ENCODE results near the gene NCAN.
"Not testable (repeated sequence)": the region's sequence is repeated elsewhere in the genome, so short reads cannot be mapped to it uniquely, and the experiment has no call there.

NCAN gene

GRCh38 chr19:19193926-19194325 lies 17.8 kb upstream of the NCAN start:
- no peak for DNase-seq (ENCODE audit: low read depth, low spot score)

DNA sequence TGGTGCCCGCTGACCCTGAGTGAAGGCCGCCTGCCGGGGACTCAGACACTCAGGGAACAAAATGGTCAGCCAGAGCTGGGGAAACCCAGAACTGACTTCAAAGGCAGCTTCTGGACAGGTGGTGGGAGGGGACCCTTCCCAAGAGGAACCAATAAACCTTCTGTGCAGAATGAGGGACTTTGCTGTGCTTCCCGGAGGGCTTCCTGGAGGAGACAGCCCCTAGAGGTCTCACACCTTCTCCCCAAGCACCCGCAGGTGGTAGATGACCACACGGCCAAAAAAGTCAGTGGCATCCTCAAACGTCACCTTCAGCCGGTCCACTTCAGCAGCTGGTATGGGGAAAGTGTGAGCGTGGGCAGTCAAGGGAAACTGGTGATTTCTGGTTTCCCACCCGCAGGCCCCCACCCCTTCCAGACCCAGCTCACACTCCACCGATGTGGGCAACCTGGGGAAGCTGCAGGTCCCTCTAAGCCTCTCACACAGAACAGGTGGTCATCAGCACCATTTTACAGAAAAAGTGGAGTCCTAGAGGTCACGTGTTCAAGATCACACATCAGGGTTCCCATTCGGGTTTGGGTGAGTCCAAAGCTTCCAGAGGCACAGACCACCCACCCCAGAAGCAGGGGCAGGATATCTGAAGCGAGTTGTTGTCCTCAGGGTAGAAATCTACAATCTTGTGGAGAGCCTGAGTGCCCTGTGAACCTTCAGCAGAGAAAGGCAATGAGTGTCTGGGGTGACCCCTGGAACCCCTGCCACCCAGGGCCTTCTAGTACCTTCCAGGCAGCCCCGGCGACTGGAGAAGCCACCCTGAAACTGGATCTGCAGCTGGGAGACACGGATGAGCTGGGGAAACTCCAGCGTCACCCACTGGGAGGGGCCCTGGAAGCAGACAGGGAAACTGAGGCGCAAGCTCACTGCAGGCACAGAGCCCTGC lies 9.8 kb upstream of the NCAN start:
- DNase-seq (ENCODE audit: low read depth, low spot score), result no peak

DNA sequence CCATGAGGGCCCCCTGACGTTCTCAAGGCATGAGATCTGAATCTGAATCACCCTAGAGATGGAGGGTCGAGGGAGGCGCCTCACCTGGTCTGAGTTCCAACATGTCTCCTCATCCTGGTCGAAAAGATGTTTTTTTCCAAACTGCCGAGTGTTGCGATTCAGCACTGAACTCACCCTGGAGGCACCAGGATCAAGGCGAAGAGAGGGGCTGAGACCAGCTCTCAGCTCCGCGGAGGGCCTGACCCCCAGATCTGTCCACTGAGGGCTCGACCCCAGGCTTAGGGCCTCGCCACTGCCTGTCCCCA lies 9.1 kb upstream of the NCAN start:
- DNase-seq (ENCODE audit: low read depth, low spot score), result peak; percentile 37

DNA sequence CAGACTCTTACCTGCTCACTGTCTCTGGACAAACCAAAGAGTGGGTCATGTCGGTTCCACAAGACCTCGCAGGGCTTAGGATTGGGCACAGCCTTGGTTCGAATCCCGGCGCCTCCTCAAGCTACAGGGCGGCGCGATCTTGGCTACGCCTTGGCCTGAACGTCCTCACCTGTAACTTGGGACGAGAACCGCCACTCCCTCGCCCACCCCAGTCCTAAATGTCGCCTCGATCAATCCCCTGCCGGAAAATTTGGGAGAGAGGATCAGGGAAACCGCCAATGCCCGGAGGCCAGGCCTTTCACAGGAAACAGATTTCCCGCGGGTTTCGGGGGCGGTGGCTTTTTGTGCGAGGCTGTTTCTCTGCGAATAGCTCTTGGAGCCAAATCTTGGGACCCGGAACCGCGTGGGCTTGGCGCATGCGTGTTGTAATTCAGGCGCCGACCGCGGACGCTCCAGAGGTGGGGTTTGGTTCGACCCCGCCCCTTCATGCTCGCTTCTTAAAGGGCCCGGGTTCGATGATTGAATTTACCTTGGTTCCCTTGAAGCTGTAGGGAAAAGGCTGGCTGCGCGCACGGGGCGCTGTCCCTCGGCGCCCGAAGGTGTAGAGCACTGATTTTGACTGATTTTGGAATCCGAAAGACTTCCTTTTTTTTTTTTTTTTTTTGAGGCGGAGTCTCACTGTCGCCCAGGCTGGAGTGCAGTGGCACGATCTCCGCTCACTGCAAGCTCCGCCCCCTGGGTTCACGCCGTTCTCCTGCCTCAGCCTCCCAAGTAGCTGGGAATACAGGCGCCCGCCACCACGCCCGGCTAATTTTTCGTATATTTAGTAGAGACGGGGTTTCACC lies 8.5 kb upstream of the NCAN start, which contains the start of gene NR2C2AP:
Gene NR2C2AP (minus strand): TSS at position 403 of the 845 bp plus-strand sequence. CDS start 354 bp downstream, at position 49.
- DNase-seq (ENCODE audit: low read depth, low spot score), result peak; percentile 88

GRCh38 chr19:19204181-19204580 lies 7.6 kb upstream of the NCAN start:
- DNase-seq (ENCODE audit: low read depth, low spot score), result peak; percentile 41

GRCh38 chr19:19205416-19206410 lies 6.0 kb upstream of the NCAN start:
- no peak for DNase-seq (ENCODE audit: low read depth, low spot score)

DNA sequence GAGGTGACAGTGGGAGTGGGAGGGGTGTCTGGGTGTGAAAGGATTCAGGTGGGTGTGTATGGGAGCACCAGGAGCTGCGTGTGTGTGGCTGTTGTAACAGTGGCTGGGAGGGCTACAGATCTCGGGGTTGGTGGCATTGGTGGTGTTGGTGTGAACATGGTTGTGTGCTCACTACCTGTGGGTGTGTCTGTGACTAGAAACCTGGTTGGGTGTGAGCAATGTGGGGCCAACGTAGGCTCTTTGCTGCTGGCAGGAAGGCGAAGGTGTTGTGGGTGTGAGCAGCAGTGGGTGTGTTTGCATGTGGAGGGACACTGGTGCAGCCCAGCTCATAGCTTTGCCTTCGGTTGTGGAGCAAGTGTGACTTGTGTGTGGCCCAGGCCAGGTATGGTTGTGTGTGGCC lies 4.8 kb upstream of the NCAN start:
- no peak for DNase-seq (ENCODE audit: low read depth, low spot score)

DNA sequence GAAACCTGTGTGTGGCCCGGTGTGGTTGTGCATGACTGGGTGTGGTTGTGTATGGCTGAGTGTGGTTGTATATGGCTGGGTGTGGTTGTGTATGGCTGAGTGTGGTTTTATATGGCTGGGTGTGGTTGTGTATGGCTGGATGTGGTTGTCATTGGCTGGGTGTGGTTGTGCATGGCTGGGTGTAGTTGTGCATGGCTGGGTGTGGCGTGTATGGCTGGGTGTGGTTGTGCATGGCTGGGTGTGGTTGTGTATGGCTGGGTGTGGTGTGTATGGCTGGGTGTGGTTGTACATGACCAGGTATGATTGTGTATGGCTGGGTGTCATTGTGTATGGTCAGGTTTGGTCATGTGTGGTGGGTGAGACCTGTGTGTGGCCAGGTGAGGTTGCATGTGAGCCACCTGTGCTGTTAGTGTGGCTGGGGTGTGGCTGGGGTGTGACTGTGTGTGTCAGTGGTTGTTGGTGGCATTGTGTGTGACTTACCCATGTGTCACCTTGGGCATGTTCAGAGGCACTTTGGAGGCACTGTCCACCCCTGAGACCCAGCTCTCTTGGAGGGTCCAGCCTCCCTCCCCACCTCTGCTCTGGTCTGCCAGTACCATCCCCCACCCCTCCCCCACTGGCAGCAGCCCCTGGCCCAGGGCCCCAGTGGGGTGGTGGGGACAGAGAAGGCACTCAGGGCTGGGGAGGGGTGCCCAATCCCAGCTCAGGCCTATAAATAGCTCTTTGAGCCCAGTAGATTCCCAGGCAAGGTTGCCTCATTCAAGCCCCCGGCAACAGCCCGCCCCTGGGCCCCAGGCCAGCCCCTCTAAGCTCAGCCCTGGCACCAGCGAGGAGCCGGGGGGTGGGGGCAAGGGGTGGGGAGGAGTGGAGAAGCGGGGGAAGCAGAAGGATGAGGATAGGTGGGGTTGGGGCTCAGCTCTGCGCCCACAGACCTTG lies 3.9 kb upstream of the NCAN start:
- no peak for DNase-seq (ENCODE audit: low read depth, low spot score)

DNA sequence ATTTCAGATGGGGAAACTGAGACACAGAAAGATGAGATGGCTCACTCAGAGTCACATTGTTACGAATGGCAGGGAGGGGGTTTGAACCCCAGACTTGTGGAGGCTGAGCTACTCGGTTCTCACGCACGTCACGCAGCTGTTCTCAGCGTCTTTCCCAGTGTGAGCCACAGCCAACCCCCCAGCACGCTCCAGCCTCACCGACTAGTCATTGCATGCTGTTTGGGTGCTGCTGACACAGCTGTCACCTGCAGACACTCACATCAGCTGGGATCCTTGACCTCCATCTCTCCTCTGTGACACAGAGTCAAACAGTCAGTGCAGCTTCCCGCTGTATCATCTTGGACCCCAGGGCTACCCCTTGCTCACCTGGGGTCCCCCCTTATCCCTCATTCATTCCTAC lies 2.4 kb upstream of the NCAN start:
- DNase-seq (ENCODE audit: low read depth, low spot score), result no peak

DNA sequence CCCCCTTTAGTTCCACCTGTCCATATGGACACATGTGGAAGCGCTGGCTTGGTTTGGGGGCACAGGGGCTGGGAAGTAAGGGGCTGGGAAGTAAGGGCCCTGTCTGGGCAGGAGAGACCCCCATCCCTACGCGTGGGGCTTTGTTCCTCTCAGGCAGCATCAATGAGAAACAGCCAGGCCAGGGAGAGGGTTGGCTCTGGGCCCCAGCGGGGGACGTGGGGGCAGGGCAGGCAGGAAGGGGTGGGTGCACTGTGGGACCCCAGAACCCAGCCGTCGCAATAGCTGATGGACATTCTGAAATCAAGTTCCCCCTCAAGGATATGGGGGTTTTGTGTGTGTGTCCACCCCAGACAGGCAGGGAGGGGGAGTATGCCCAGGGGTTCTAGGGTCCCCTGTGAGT lies 1.2 kb downstream of the NCAN start:
- DNase-seq (ENCODE audit: low read depth, low spot score), result no peak

DNA sequence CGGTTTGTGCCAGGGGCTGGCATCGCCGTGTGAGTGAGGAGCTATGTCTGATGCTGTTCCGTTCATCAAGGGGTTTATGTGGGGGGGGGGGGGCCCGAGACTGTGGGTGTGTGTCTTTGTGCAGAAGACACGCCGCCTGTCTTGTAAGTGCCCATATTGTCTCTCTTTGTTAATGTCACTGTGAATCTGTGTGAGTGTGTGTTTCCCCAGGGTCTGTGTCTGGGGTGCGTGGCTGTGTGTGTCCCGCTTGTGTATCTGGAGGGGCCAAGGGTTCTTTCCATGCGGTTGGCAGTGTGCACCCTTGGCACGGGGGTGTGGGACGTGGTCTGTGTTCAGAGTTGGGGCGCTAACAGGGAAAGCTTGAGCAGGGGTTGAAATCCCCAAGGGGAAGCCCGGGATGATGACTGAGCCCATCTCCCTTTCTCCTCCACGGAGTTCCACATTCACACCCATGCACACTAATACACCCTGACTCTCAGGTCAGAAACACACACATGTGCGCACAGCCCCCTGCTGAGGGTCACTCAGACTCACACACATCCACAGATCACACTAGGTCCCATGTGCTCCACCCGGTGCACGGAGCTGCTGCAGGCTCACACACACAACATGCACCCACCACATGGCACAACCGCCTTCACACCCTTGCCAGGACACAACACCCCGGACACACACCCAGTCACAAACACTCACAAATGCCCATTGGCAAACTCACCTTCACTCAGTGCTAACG lies 1.8 kb downstream of the NCAN start:
- DNase-seq (ENCODE audit: low read depth, low spot score), result no peak

DNA sequence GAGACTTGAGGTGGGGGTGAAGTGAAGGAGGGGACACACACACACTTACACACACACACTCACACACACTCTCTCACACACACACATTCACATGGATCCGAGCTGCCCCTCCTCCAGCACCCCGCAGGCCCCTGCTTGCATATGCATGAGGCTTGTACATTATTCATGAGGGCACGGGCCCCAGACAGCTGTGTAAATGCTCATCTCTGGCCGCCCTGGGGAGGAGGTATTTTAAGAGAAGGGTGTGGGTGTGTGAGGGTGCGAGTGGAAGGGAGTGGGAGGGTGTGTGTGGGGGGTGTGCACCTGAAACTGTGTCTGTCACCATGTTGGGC lies 2.4 kb downstream of the NCAN start:
- no peak for DNase-seq (ENCODE audit: low read depth, low spot score)

- DNase-seq (ENCODE audit: low read depth, low spot score), result peak; percentile 86
Observed at GRCh38 chr19:19214892-19215291, 3.1 kb downstream of the NCAN start.

GRCh38 chr19:19215792-19216191 lies 4.0 kb downstream of the NCAN start:
- no peak for DNase-seq (ENCODE audit: low read depth, low spot score)

DNA sequence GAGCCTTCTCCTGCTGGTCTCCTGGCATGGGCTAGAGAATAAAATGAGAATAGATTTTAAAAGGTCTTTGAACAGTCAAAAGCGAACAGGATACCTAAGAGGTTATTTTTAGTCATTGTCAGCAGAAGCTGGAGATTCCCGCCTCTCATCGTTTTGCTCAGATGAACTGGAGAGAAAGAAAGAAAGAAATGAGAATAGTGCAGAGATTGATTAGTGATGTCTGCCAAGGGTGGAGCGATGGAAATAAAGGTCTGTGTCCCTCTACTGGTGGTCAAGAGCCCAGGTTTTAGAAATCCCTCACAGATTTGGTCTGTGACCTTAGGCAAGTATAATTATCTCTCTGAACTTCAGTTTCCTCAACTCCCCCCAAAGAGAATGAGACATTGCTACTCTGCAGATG lies 5.3 kb downstream of the NCAN start:
- DNase-seq (ENCODE audit: low read depth, low spot score), result no peak

- DNase-seq (ENCODE audit: low read depth, low spot score), result no peak
Observed at GRCh38 chr19:19218911-19219310, 7.2 kb downstream of the NCAN start.

DNA sequence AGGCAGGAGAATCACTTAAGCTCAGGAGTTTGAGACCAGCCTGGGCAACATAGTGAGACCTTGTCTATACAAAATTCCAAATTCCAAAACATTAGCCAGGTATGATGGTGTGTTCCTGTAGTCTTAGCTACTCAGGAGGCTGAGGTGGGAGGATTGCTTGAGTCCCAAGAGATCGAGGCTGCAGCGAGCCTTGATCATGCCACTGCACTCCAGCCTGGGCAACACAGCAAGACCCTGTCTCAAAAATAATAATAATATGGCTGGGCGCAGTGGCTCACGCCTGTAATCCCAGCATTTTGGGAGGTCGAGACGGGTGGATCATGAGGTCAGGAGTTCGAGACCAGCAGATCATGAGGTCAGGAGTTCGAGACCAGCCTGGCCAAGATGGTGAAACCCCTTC lies 9.2 kb downstream of the NCAN start:
- DNase-seq (ENCODE audit: low read depth, low spot score), result not testable (repeated sequence)

GRCh38 chr19:19223060-19223459 lies 11.3 kb downstream of the NCAN start:
- no peak for DNase-seq (ENCODE audit: low read depth, low spot score)

DNA sequence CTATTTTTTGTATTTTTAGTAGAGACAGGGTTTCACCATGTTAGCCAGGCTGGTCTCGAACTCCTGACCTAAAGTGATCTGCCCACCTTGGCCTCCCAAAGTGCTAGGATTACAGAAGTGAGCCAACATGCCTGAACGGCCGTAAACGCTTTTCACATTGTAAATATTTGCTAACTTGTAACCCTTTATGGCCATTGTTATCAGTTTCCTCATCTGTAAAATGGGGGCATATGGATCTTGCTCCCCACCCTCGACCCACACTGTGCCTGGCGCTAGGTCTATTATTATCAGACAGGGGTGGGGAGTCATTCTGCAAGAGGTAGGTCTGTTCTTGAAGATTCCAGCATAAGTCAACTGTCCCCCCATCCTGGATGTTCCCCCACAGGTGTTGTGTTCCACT lies 11.9 kb downstream of the NCAN start:
- no peak for DNase-seq (ENCODE audit: low read depth, low spot score)

All from ELF-1 (cell line).